ENCODE data around the gene CDK14. TPM values are rescaled to one million over a fixed set of nuclear protein-coding genes. Genes with fewer than 3 reads are reported as not detected.

CDK14 gene
- total RNA-seq, 1 donor from 2014 or later: 1.9 TPM

DNA sequence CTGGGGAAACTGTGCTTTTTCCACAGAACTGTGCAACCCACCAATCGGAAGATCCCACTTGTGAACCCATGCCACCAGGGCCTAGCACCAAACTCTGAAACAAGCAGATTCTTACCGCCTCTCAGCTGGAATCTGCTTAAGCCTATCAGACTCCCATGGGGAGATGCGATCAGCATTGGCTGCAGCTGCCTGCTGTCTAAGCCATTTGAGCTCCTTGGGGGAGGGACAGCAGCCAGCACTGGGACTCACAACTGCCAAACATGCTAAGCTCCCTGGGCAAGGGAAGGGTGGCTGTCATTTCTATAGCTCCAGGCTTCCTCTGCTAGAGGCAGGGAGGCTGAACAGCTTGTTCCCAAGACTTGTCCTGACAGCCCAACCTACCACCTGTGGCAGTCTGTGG lies 283.8 kb downstream of the CDK14 start:
- intact Hi-C loops (cut with micrococcal nuclease): no loop called here
- H3K36me3 Mint-ChIP-seq (ENCODE audit: low read depth): no peaks in the 10 kb centered on the region
- no peaks in the 10 kb centered on the region for H3K27me3 Mint-ChIP-seq
- H3K27ac Mint-ChIP-seq: no peak overlapping the region
- no peak for DNase-seq
- no peaks in the 10 kb centered on the region for H3K9me3 Mint-ChIP-seq
- no peaks in the 10 kb centered on the region for H3K4me1 Mint-ChIP-seq
- no peak overlapping the region for H3K4me3 Mint-ChIP-seq

DNA sequence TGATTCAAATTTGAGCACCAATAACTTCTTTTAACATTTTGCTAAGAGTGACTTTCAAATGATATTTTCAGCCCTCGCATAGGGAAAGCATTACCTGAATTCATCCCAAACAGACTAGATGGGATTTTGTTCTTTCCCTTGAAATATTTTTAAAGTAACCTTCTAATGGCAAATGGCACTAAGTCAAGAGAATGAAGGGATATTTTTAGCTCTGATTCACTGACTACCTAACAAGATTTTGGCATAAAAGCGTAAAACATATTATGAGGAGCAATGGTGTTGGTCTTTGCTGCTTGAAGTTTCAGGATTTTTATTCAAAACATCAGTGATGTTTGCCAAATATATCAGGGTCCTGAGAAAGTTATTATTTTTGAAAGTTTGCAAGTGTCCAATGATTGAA lies 290.3 kb downstream of the CDK14 start:
- intact Hi-C loops (cut with micrococcal nuclease): no loop called here
- Mint-ChIP-seq H3K36me3 (ENCODE audit: low read depth) (no peaks in the 10 kb centered on the region), H3K4me1 (no peaks in the 10 kb centered on the region), H3K27me3 (no peaks in the 10 kb centered on the region), H3K4me3 (no peak overlapping the region), H3K27ac (no peak overlapping the region), H3K9me3 (no peaks in the 10 kb centered on the region)
- no peak for DNase-seq

DNA sequence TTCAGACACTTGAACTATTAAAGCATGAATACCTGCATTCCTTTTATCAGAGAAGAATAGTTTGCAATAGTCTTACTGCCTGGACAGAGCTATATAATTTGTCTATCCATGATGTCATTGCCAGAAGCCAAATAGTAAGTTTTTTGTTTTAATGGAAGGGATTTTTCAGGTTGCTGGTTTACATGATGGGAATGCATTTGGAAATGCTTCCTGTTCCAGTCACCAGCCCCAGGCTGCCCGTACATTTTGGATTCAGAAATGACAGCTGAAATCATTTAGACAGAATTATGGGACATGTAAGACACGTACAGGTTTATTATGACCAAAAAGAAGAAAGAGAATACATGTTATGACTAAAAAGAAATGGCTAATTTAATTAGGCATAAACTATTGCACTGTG lies 293.1 kb downstream of the CDK14 start:
- no peak for DNase-seq
- H3K9me3 Mint-ChIP-seq: no peaks in the 10 kb centered on the region
- no peaks in the 10 kb centered on the region for H3K36me3 Mint-ChIP-seq (ENCODE audit: low read depth)
- H3K27me3 Mint-ChIP-seq: no peaks in the 10 kb centered on the region
- intact Hi-C loops (cut with micrococcal nuclease): no loop called here
- H3K27ac Mint-ChIP-seq: no peak overlapping the region
- H3K4me3 Mint-ChIP-seq: no peak overlapping the region
- no peaks in the 10 kb centered on the region for H3K4me1 Mint-ChIP-seq

DNA sequence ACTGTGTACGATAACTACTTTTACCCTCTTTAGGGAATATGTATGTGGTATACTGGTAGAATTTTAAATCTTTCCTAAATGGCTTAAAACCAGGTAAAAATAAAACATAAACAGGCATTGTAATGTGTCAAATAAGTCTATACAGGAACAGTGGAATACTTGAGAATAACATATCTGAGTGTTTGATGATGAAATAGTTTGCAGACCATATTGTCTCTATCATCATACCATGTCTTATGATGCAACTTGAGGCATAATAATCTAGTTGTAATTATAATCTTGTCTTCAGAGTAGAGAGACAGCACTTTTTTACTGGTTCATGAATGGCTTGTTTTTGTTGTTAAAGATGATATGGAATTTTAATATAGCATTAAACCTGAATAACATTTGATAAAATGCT lies 293.5 kb downstream of the CDK14 start:
- no peaks in the 10 kb centered on the region for H3K9me3 Mint-ChIP-seq
- no peak overlapping the region for H3K27ac Mint-ChIP-seq
- H3K36me3 Mint-ChIP-seq (ENCODE audit: low read depth): no peaks in the 10 kb centered on the region
- no peaks in the 10 kb centered on the region for H3K27me3 Mint-ChIP-seq
- no peaks in the 10 kb centered on the region for H3K4me1 Mint-ChIP-seq
- no peak for DNase-seq
- intact Hi-C loops (cut with micrococcal nuclease): no loop called here
- no peak overlapping the region for H3K4me3 Mint-ChIP-seq

DNA sequence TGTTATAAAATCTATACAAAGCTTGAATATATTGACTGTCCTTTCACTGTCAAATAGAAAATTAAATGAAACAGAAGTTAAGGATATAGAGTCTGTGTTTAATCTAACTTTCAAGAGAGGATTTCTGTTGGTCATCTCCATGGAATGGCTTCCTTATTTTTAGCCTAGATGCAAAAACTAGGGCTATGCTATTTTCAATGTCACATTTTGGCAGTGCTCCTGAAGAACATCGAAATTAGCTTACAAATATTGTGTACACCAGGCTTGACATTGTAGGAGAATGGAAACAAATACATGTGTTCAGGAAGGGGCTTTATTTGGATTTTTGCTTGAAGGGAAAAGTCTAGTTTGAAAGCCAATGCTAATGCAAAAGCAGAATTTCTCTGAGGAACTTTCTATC lies 295.4 kb downstream of the CDK14 start:
- Mint-ChIP-seq H3K27me3 (no peaks in the 10 kb centered on the region), H3K4me1 (no peaks in the 10 kb centered on the region), H3K36me3 (ENCODE audit: low read depth) (no peaks in the 10 kb centered on the region), H3K9me3 (no peaks in the 10 kb centered on the region), H3K27ac (no peak overlapping the region), H3K4me3 (no peak overlapping the region)
- intact Hi-C loops (cut with micrococcal nuclease): no loop called here
- DNase-seq: no peak

DNA sequence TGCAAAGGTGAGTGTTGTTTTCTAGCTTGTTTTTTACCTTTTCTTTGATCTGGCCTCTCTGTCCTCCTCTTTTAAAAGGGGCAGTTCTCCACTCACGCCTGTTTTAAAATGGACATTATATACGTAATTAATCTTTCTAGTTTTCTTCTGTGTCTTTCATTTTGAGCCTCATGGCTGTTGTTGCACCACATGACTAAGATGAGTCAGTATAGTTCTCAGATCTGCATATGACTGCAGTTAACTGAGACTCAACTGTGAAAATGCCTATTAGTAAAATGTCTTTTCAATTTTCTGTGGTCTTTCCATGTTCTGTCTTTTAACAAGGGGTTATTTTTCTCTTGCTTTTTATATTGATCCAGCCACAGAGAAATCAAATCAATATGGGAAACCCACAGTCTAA lies 296.1 kb downstream of the CDK14 start:
- H3K9me3 Mint-ChIP-seq: no peaks in the 10 kb centered on the region
- H3K4me1 Mint-ChIP-seq: no peaks in the 10 kb centered on the region
- H3K36me3 Mint-ChIP-seq (ENCODE audit: low read depth): no peaks in the 10 kb centered on the region
- H3K27me3 Mint-ChIP-seq: no peaks in the 10 kb centered on the region
- no peak for DNase-seq
- intact Hi-C loops (cut with micrococcal nuclease): no loop called here
- H3K4me3 Mint-ChIP-seq: no peak overlapping the region
- no peak overlapping the region for H3K27ac Mint-ChIP-seq

DNA sequence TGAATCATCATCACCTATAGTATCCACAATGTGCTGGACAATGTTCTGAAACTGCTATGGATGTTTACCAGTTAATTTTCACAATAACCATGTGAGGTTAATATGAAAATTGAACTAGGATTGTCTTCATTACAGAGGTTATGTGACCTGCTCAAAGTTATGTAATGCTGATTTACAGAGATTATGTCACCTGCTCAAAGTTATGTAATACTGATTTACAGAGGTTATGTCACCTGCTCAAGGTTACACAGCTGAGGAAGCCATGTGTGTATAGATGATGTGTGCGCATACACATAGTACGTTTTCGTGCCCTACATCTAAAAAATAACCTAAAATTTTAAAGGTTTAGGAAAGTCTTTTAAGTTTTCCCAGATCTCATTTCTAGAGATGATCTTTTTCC lies 298.0 kb downstream of the CDK14 start:
- intact Hi-C loops (cut with micrococcal nuclease): no loop called here
- H3K4me1 Mint-ChIP-seq: no peaks in the 10 kb centered on the region
- H3K27me3 Mint-ChIP-seq: peaks cover 2% of the 10 kb centered on the region
- no peak overlapping the region for H3K27ac Mint-ChIP-seq
- no peaks in the 10 kb centered on the region for H3K9me3 Mint-ChIP-seq
- no peak for DNase-seq
- H3K4me3 Mint-ChIP-seq: no peak overlapping the region
- no peaks in the 10 kb centered on the region for H3K36me3 Mint-ChIP-seq (ENCODE audit: low read depth)

DNA sequence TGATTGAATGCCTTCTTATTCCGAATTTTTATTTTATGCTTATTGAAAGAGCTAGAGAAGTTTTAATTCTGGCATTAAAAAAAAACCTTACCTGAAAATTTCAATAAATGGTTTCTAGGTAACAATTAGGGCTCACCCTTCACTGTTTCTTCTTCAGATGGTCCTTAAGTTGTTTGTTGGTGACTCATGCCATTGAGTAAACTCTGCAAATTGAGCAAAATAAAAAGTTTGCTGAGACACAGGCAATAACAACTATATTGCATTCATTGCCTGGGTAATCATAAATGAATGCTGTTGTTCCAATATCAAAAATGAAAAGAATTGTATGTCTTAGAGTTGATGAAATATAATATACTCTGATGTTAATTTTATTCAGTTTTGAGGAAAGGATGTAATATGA lies 300.3 kb downstream of the CDK14 start:
- no peak for DNase-seq
- no peaks in the 10 kb centered on the region for H3K9me3 Mint-ChIP-seq
- H3K4me1 Mint-ChIP-seq: no peaks in the 10 kb centered on the region
- intact Hi-C loops (cut with micrococcal nuclease): no loop called here
- peaks cover 2% of the 10 kb centered on the region for H3K27me3 Mint-ChIP-seq
- no peak overlapping the region for H3K27ac Mint-ChIP-seq
- no peak overlapping the region for H3K4me3 Mint-ChIP-seq
- H3K36me3 Mint-ChIP-seq (ENCODE audit: low read depth): no peaks in the 10 kb centered on the region

DNA sequence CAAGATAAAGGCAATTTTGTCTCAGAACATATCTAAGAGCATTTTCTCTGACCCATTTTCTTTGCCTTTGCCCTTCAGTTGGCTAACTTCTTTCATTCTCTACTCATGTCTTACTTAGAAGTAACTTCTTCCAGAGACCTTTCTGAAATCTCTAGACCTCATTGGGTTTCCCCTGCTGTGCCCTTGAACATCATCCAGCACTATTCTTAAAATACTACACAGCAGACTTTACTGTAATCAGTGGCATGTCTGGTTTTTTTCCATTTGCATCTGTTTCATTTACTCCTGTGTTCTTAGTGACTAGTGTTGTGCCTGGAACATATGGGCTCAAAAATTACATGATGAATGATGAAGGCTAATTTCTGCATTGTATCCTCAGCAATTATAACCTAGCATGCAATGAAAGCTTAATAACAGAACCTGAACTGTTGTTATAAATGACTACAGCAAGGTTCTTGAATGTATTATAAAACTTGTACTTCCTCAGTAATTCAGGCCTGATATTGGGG lies 301.9 kb downstream of the CDK14 start:
- Mint-ChIP-seq H3K4me3 (no peak overlapping the region), H3K9me3 (no peaks in the 10 kb centered on the region), H3K27me3 (peaks cover 2% of the 10 kb centered on the region), H3K36me3 (ENCODE audit: low read depth) (no peaks in the 10 kb centered on the region), H3K4me1 (no peaks in the 10 kb centered on the region), H3K27ac (no peak overlapping the region)
- DNase-seq: no peak
- intact Hi-C loops (cut with micrococcal nuclease): no loop called here

DNA sequence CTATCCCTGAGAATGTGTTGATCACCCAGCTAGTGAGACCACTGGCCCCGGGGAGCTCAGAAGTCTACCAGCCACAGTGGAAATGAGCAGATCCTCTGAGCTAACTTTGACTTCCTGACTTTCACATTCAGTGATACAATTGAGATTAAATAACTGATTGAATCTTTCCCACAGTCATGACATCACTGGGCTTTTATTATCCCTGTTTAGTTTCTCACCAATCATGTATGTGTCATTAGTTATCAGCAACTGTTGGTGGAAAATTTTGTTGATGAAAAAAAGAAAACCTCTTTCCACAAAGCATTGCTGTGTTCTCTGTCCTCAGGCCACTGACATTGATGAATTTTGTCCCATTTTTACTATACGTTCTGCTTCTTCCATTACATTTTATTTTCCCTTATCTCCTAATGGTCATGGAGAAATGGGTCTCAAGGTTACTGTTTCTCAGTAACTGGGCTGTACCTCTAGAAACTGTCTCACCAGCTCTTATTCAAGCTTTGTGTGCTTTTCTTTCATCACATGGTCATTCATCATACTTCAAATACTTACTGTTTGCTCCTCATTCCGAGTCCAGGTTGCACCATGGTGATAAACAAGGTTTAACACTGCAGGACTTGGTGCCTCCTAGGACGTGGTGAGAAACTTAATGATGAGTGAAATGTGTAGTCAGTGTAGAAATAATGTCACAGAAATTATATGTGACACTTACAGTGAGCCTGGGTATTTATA lies 304.7 kb downstream of the CDK14 start:
- H3K27ac Mint-ChIP-seq: no peak overlapping the region
- no peaks in the 10 kb centered on the region for H3K36me3 Mint-ChIP-seq (ENCODE audit: low read depth)
- H3K4me1 Mint-ChIP-seq: no peaks in the 10 kb centered on the region
- no peak overlapping the region for H3K4me3 Mint-ChIP-seq
- H3K27me3 Mint-ChIP-seq: peaks cover 2% of the 10 kb centered on the region
- H3K9me3 Mint-ChIP-seq: no peaks in the 10 kb centered on the region
- DNase-seq: no peak
- intact Hi-C loops (cut with micrococcal nuclease): no loop called here

DNA sequence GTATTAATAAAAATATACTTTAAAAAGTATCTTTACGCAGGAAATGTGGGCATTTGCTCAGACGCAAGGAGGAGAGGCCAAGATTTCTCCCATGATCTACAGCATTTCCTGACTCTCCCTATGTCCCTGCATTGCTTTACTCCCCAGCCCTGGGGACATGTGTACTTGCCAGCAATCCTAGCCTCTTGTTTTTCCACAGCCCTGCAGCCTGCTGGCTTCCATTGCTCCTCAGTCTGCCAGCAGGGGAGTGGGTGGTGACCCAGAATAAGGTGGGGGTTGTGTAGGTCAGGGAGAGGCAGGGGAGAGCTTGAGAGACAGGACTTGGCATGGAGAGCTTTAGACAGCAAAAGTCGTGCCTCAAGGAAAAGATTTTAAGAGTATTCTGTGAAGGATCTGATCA lies 307.7 kb downstream of the CDK14 start:
- Mint-ChIP-seq H3K36me3 (ENCODE audit: low read depth) (no peaks in the 10 kb centered on the region), H3K9me3 (no peaks in the 10 kb centered on the region), H3K4me1 (no peaks in the 10 kb centered on the region), H3K27ac (no peak overlapping the region), H3K27me3 (no peaks in the 10 kb centered on the region), H3K4me3 (no peak overlapping the region)
- DNase-seq: no peak
- intact Hi-C loops (cut with micrococcal nuclease): no loop called here

DNA sequence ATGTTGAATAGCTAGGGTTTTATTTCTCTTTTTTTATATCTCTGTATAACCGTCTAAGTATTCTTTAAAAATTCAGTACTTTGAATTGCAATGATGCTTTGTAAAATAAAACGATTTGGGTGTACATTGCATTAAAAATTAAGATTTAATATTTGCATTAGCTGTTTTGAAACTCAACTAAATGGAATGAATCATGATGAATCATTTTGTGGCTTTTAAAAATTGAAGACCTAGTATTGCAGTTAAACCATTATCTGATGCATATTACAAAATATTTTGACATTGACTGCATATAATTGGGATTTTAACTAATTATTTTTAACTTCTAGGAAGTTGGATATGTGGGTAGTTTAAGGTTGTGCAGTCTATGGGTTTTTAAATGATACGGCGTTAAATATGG lies 314.0 kb downstream of the CDK14 start:
- no peaks in the 10 kb centered on the region for H3K36me3 Mint-ChIP-seq (ENCODE audit: low read depth)
- intact Hi-C loops (cut with micrococcal nuclease): no loop called here
- no peak for DNase-seq
- H3K27ac Mint-ChIP-seq: no peak overlapping the region
- H3K4me1 Mint-ChIP-seq: no peaks in the 10 kb centered on the region
- no peak overlapping the region for H3K4me3 Mint-ChIP-seq
- H3K27me3 Mint-ChIP-seq: no peaks in the 10 kb centered on the region
- H3K9me3 Mint-ChIP-seq: no peaks in the 10 kb centered on the region

DNA sequence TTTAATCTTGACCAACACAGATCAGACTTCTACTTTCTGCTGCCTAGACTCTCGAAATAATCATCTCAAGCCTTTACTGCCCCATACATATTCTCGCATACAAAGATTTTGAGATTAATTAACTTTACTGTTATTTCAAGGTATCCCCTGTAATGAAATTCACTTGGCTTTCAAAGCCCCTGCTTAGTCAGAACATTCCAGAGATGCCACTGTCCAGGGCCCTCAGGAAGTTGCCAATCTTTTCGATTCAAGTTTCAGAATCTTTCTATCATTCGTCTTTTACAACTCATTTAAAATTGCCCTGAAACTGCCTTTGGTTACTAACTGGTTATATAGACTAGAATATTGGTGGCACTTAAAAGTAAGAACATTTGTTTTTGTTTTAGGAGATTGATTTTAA lies 320.2 kb downstream of the CDK14 start:
- DNase-seq: no peak
- no peaks in the 10 kb centered on the region for H3K27me3 Mint-ChIP-seq
- H3K27ac Mint-ChIP-seq: no peak overlapping the region
- no peak overlapping the region for H3K4me3 Mint-ChIP-seq
- H3K9me3 Mint-ChIP-seq: no peaks in the 10 kb centered on the region
- intact Hi-C loops (cut with micrococcal nuclease): no loop called here
- H3K36me3 Mint-ChIP-seq (ENCODE audit: low read depth): no peaks in the 10 kb centered on the region
- no peaks in the 10 kb centered on the region for H3K4me1 Mint-ChIP-seq

DNA sequence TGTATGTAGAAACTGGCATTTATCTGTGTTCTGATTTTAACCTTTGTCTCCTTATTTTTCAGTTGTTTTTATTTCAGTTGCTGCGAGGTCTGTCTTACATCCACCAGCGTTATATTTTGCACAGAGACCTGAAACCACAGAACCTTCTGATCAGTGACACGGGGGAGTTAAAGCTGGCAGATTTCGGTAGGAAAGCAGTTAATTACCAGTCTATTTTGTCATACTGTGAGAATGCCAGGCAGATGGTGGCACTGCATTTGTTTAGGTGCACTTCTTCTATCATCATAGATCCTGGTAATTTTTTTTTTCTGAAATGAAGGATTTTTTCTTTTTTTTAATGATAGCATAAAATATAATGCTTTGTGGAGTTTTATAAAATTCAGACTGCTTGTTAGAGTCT lies 321.4 kb downstream of the CDK14 start:
- intact Hi-C loops (cut with micrococcal nuclease): no loop called here
- Mint-ChIP-seq H3K36me3 (ENCODE audit: low read depth) (no peaks in the 10 kb centered on the region), H3K27me3 (no peaks in the 10 kb centered on the region), H3K9me3 (no peaks in the 10 kb centered on the region), H3K4me1 (no peaks in the 10 kb centered on the region), H3K4me3 (no peak overlapping the region), H3K27ac (no peak overlapping the region)
- no peak for DNase-seq

DNA sequence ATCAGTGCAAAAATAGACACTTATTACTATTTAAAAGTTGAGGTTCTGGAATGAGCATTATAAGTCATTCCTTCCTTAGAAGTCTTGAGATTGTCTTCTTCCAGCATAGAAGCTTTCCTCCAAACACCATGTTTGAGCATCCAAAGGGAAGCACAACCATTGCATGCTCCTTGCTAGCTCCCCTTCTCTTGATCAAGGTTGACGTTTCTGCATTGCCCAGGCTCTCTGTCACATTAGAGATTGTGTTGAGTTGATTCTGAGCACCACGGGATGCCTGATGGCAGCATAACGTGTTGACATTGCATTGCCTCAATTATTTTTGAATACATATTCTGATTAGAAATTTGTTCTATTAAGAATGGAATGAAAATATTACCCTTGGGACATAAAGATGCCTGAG lies 322.2 kb downstream of the CDK14 start:
- Mint-ChIP-seq H3K27me3 (no peaks in the 10 kb centered on the region), H3K4me1 (no peaks in the 10 kb centered on the region), H3K9me3 (no peaks in the 10 kb centered on the region), H3K36me3 (ENCODE audit: low read depth) (no peaks in the 10 kb centered on the region), H3K27ac (no peak overlapping the region), H3K4me3 (no peak overlapping the region)
- intact Hi-C loops (cut with micrococcal nuclease): no loop called here
- DNase-seq: no peak
